Astrocyte of the spinal cord (primary cell): ENCODE results near the gene GLT1D1.

Experiments used
- DNase-seq: peaks from one replicate; pipeline ENCODE4 v3.0.0; 2011; ENCODE audit warnings: low read depth, low spot score
- H3K4me3 ChIP-seq: 2 replicates; pipeline ENCODE4 v1.5.1; 2011; ENCODE audit warnings: low read depth, mild to moderate bottlenecking, low read length, moderate library complexity
- in situ Hi-C: cut with HindIII; loops from 2 replicates; pipeline ENCODE4 v1.10.0; 2017; ENCODE audit warnings: low sequenced_read_pairs
- TF ChIP-seq, protein P1 (sequence below): IDR thresholded peaks from 2 replicates; pipeline ENCODE4 v1.5.1; 2012; ENCODE audit warnings: low read depth, mild to moderate bottlenecking, low read length, inconsistent platforms

Gene GLT1D1

DNA sequence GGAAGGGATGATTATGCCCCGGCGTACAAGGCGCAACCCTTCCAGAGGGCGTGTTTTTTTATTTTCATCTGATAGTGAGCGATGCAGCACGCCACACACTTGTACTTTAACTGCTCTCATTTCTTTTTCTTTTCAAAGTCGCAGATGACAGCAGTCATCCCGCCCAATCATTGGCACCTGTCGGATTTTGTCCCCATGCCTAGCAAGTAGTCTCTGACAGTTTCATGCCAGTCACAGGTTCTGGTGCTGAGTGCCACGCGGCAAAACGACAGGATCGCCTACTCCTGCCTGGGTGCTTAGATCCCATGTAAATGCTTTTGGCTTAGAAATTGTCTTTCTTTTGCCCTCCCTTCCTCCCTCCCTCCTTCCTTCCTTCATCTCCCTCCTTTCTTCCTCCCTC, 117.7 kb downstream of the GLT1D1 start:
- in situ Hi-C loops = no loop called here
- no peak overlapping the region for H3K4me3 ChIP-seq
- DNase-seq = no peak
- TF ChIP-seq, protein P1, sequence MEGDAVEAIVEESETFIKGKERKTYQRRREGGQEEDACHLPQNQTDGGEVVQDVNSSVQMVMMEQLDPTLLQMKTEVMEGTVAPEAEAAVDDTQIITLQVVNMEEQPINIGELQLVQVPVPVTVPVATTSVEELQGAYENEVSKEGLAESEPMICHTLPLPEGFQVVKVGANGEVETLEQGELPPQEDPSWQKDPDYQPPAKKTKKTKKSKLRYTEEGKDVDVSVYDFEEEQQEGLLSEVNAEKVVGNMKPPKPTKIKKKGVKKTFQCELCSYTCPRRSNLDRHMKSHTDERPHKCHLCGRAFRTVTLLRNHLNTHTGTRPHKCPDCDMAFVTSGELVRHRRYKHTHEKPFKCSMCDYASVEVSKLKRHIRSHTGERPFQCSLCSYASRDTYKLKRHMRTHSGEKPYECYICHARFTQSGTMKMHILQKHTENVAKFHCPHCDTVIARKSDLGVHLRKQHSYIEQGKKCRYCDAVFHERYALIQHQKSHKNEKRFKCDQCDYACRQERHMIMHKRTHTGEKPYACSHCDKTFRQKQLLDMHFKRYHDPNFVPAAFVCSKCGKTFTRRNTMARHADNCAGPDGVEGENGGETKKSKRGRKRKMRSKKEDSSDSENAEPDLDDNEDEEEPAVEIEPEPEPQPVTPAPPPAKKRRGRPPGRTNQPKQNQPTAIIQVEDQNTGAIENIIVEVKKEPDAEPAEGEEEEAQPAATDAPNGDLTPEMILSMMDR = no peak

GRCh38 chr12:128971802-128972201, 118.5 kb downstream of the GLT1D1 start:
- DNase-seq = no peak
- TF ChIP-seq, protein P1 = no peak
- in situ Hi-C loops = no loop called here
- H3K4me3 ChIP-seq = no peak overlapping the region

DNA sequence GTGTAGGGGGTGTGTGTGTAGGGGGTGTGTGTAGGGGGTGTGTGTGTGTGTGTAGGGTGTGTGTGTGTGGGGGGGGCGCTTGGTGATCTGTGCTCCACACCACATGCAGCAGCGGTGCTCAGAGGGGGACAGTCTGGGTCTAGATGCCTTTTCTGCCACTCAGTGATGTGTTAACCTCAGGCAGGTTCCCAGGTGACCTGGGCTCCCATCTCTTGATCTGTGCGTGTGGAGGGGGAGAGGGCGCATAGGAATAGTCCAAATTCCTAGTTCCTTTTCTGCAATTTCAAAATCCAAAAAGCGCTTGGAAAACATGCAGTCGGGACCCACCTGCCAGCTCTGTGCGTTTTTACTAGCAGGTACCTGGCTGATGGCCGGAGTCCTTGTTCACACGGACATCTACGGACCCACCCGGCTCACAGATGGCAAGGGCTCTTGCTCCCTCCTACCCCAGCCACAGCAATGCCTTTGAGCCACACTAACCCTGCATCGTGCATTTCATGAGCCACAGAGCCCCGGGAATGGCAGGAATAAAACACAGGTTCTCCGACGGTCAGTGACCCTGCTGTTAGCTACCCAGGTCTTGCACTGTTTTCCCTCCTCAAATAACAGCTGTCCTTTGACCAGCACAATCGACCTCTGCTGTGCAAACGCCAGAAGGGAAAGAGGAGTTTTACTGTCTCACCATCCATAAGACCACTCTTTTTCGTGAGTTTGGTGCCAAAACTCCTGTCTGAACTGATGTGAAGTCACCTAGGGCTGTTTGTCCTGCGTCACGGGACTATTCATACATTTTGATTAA, 120.8 kb downstream of the GLT1D1 start:
- no peak overlapping the region for H3K4me3 ChIP-seq
- TF ChIP-seq, protein P1 = no peak
- no peak for DNase-seq
- in situ Hi-C loops = no loop called here

DNA sequence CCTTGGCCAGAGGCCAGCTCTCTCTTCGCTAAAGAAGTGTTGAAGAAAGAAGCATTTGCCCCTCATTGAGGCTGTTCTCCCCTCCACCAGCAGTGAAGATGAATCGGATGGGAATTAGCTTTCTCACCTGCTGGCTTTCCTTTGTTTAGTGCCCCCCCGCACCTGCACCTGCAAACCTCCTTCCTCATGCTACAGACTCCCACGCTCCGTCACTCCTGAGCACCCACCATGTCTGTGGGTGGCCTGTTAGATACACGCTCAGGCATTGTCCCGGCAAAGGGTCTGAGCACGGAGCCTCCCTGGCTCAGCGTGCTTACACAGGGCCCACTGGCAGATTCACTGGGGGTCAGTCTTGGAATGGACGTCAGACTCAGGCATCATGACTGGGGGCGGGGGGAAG, 121.6 kb downstream of the GLT1D1 start:
- no peak overlapping the region for H3K4me3 ChIP-seq
- TF ChIP-seq, protein P1 = no peak

DNA sequence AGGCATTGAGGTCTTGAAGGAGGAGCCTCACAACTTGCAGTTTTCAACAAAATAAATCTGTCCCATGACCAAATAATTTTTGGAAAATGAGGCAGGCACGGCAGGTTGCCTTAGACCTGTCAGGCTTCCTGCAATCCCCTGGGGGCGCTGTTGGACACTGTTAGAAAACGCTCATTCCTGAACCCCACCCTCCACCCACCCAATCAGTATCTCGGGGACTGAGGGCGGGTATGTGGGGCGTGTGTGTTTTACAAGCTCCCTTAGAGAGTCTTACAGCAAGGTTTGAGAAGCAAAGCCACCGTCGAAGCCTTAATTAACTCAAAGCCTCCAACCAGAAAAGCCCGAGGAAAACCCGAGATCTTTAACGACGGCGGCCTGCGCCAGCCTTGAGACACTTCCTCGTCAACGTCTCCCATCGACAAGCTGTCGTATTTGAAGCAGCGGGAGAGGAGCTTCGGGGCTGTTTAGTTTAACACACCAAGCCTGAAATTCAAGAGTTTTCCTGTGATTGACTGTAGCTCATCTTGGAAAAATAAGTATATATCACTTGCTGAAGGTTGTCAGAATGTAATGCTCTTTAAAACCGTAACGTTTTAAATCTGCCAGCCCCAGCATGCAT, 123.0 kb downstream of the GLT1D1 start:
- no peak overlapping the region for H3K4me3 ChIP-seq
- in situ Hi-C loops = no loop called here
- no peak for DNase-seq
- TF ChIP-seq, protein P1 = no peak

More for the DNA sequence above, 121.6 kb downstream of the GLT1D1 start:
- DNase-seq = no peak
- in situ Hi-C loops = no loop called here

DNA sequence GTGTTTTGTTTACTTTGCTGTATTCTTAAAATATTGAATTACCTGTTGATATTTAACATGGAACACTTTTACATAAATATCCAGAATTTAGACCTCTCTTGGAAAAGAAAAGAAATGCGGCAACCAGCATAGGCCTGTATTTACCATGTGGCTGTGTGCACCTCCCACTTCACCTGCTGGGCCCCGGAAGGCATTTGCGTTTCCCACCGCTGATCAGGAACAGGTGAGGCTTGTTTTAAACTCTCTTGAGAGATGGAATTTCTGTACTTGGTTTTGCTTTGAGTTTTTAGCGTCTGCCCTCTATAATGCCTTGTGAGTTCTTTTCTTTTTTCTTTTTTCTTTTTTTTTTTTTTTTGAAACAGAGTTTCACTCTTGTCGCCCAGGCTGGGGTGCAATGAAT, 124.2 kb downstream of the GLT1D1 start:
- TF ChIP-seq, protein P1 = no peak
- no peak for DNase-seq
- in situ Hi-C loops = no loop called here
- H3K4me3 ChIP-seq = no peak overlapping the region
